Measurements from ENCODE around the gene SIGLEC15. TPM values are rescaled to one million over a fixed set of nuclear protein-coding genes. Genes with fewer than 3 reads are reported as not detected.

SIGLEC15 gene
- total RNA-seq, 1 experiment from 2014 or later: 0.13 TPM

GRCh38 chr18:45833846-45834245, 8.4 kb downstream of the SIGLEC15 start:
- Histone ChIP-seq H3K4ac (ENCODE audit: low read depth, low read length) (no peak overlapping the region), H2BK12ac (ENCODE audit: insufficient read length, low read depth, low read length) (no peak overlapping the region), H3K79me2 (ENCODE audit: insufficient read depth, low read length) (no peaks in the 10 kb centered on the region), H3K27ac (ENCODE audit: insufficient read length, low read depth, low read length) (no peak overlapping the region), H4K20me1 (ENCODE audit: control insufficient read depth, insufficient read depth, insufficient read length) (no peaks in the 10 kb centered on the region), H3K9ac (ENCODE audit: extremely low read depth, insufficient read length, low read length) (no peak overlapping the region), H2BK15ac (ENCODE audit: low read depth, low read length) (no peak overlapping the region), H4K5ac (ENCODE audit: insufficient read length, low read depth, low read length) (no peak overlapping the region), H3K18ac (ENCODE audit: insufficient read length, low read depth, low read length) (no peak overlapping the region), H2BK120ac (ENCODE audit: low read depth, low read length, poor library complexity, severe bottlenecking) (no peak overlapping the region), H2AK5ac (ENCODE audit: insufficient read length, low read length) (no peak overlapping the region), H2BK20ac (ENCODE audit: low read depth, low read length, poor library complexity, severe bottlenecking) (no peak overlapping the region), H3K56ac (ENCODE audit: insufficient read length, low read depth, low read length) (no peak overlapping the region), H2AFZ (ENCODE audit: low read length) (no peak overlapping the region), H2BK5ac (ENCODE audit: insufficient read length, low read length) (no peak overlapping the region), H3K27me3 (ENCODE audit: insufficient read depth, low read length) (peaks cover 4% of the 10 kb centered on the region; the same call in 1 of the 2 replicates), H3K9me3 (ENCODE audit: control insufficient read depth, low read depth, low read length) (no peaks in the 10 kb centered on the region), H3K14ac (ENCODE audit: insufficient read depth, low read length) (no peak overlapping the region; the same call in 1 of the 2 replicates), H3K23ac (ENCODE audit: insufficient read length, low read depth, low read length) (no peak overlapping the region), H4K91ac (ENCODE audit: insufficient read length, low read depth, low read length) (no peak overlapping the region), H3K4me1 (ENCODE audit: insufficient read depth, low read length) (0 out of 2 replicates have a peak, but pooled peaks cover 4% of the 10 kb centered on the region), H3T11ph (ENCODE audit: low read length) (no peak overlapping the region), H4K8ac (replicated peaks; ENCODE audit: insufficient read length, low read depth, low read length) (no peak overlapping the region), H3K79me1 (ENCODE audit: insufficient read depth, low read depth, low read length, poor library complexity, severe bottlenecking) (no peaks in the 10 kb centered on the region), H3K23me2 (ENCODE audit: insufficient read length, low read depth, low read length, poor library complexity, severe bottlenecking) (no peaks in the 10 kb centered on the region), H3K4me2 (ENCODE audit: insufficient read depth, insufficient read length, low read length) (no peak overlapping the region)
- Mint-ChIP-seq H3K27me3 (ENCODE audit: low read depth) (peaks cover 39% of the 10 kb centered on the region), H3K9me3 (no peaks in the 10 kb centered on the region), H3K27ac (no peak overlapping the region), H3K4me3 (no peak overlapping the region; a peak in 1 of 5 replicates), H3K36me3 (ENCODE audit: insufficient read depth in 1 of 3, low read depth in 3 of 3) (no peaks in the 10 kb centered on the region), H3K4me1 (peaks cover 30 to 36% of the 10 kb centered on the region in 2 experiments)
- WGBS (ENCODE audit: extremely low coverage, insufficient read length, low lambda C conversion rate): no CpG with 5 or more reads among the region's 5 CpGs
- no peak for TF ChIP-seq CTCF (conservative IDR thresholded peaks at IDR 0.05)
- DNase-seq: no peak

All from H9 (cell line).